Neural progenitor cell (in vitro differentiated cells): ENCODE measurements around the gene DPP7. TPM values are rescaled to one million over a fixed set of nuclear protein-coding genes. Genes with fewer than 3 reads are reported as not detected.
A peak's percentile ranks its signal among the peaks of the same experiment; 100 is the strongest.

ENCODE experiments used
- DNase-seq: peaks from one replicate; pipeline ENCODE4 v3.0.0-alpha.2; 2016; ENCODE audit warnings: low spot score
- H2AFZ ChIP-seq: fragments of 200-600 bp; sonication (generic); replicated peaks from 2 replicates; pipeline ENCODE4 v1.6.1; 2016; ENCODE audit warnings: antibody characterized with exemption
- H3F3A ChIP-seq: fragments of 200-600 bp; sonication (generic); 2 replicates; pipeline ENCODE4 v1.6.1; 2016; ENCODE audit warnings: antibody characterized with exemption, low read depth
- H3K27ac ChIP-seq: fragments of 200-600 bp; sonication (generic); 2 replicates; pipeline ENCODE4 v1.5.1; 2016; ENCODE audit warnings: mild to moderate bottlenecking
- H3K27me3 ChIP-seq: fragments of 200-600 bp; sonication (generic); 2 replicates; pipeline ENCODE4 v1.6.1; 2016; ENCODE audit warnings: mild to moderate bottlenecking, moderate library complexity
- H3K36me3 ChIP-seq: fragments of 200-600 bp; sonication (generic); 2 replicates; pipeline ENCODE4 v1.5.1; 2016
- H3K4me1 ChIP-seq: fragments of 200-600 bp; sonication (generic); 2 replicates; pipeline ENCODE4 v1.6.1; 2016; ENCODE audit warnings: mixed run types
- H3K4me2 ChIP-seq: fragments of 200-600 bp; sonication (generic); 2 replicates; pipeline ENCODE4 v1.6.1; 2016
- H3K4me3 ChIP-seq: fragments of 200-600 bp; sonication (generic); 2 replicates; pipeline ENCODE4 v1.5.1; 2016
- H3K79me2 ChIP-seq: fragments of 200-600 bp; sonication (generic); 2 replicates; pipeline ENCODE4 v1.6.1; 2016; ENCODE audit warnings: low read depth
- H3K9ac ChIP-seq: fragments of 200-600 bp; sonication (generic); 2 replicates; pipeline ENCODE4 v1.6.1; 2016
- H3K9me3 ChIP-seq: fragments of 200-600 bp; sonication (generic); 2 replicates; pipeline ENCODE4 v1.5.1; 2016; ENCODE audit warnings: low read depth
- H4K20me1 ChIP-seq: fragments of 200-600 bp; sonication (generic); 2 replicates; pipeline ENCODE4 v1.6.1; 2016; ENCODE audit warnings: low read depth
- H3K27ac Mint-ChIP-seq: 3 replicates; pipeline ENCODE4 v1.8.0; 2021; ENCODE audit warnings: mixed read lengths
- H3K27me3 Mint-ChIP-seq: 2 replicates; pipeline ENCODE4 v1.8.0; 2022; ENCODE audit warnings: low read depth, mild to moderate bottlenecking, inconsistent platforms, moderate library complexity, mixed read lengths; ENCODE audit not compliant: insufficient read depth
- H3K36me3 Mint-ChIP-seq: 3 replicates; pipeline ENCODE4 v1.8.0; 2021; ENCODE audit warnings: mixed read lengths
- H3K4me1 Mint-ChIP-seq: 3 replicates; pipeline ENCODE4 v1.8.0; 2021; ENCODE audit warnings: mixed read lengths
- H3K4me3 Mint-ChIP-seq: 3 replicates; pipeline ENCODE4 v1.8.0; 2021; ENCODE audit warnings: mild to moderate bottlenecking, moderate library complexity, mixed read lengths
- H3K9me3 Mint-ChIP-seq: 3 replicates; pipeline ENCODE4 v1.8.0; 2020; ENCODE audit warnings: mixed read lengths
- CTCF ChIP-seq: fragments of 200-600 bp; sonication (generic); IDR thresholded peaks from 2 replicates; pipeline ENCODE4 v1.5.1; 2017; ENCODE audit warnings: antibody characterized with exemption, mild to moderate bottlenecking
- EZH2 ChIP-seq: fragments of 200-600 bp; sonication (generic); IDR thresholded peaks from 2 replicates; pipeline ENCODE4 v1.6.1; 2017; ENCODE audit warnings: antibody characterized with exemption, mild to moderate bottlenecking, moderate library complexity
- EZH2phosphoT487 ChIP-seq: fragments of 200-600 bp; sonication (generic); IDR thresholded peaks from 2 replicates; pipeline ENCODE4 v1.6.1; 2017; ENCODE audit warnings: antibody characterized with exemption
- total RNA-seq: library from RNA; depleted of rRNA; stranded (reverse); fragments of >200 nt; gene quantifications from 2 replicates; pipeline ENCODE4 v1.2.3, GENCODE V29; 2015; ENCODE audit warnings: low replicate concordance

The DPP7 gene
- total RNA-seq, 1 donor from 2014 or later = 2.6 TPM

DNA sequence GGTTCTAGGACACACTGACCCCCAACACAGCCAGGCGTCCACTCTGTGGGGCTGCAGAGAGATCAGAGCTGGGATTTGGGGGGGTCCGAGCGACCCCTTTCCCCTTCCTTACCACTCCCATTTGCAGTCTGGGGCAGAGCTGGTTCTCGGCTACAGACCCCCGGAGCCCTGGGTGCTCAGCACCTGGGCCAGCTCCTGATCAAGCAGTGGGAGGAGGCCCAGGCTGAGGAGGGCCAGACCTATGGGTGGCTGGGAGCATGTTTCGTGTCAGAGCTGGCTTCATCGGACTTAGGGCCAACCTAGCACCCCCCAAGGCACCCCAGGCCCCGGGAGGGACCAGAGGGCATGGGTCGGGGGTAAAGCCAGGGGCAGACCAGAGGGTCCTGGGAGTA is 32.0 kb upstream of the DPP7 start:
- peak; percentile 39 for DNase-seq
- peaks cover under 1% of the 10 kb centered on the region for H4K20me1 ChIP-seq
- H3K27ac ChIP-seq = no peak overlapping the region
- H3K27ac Mint-ChIP-seq = no peak overlapping the region
- no peak overlapping the region for H3K9ac ChIP-seq
- no peak overlapping the region for H2AFZ ChIP-seq
- H3K4me1 Mint-ChIP-seq = no peaks in the 10 kb centered on the region
- H3K79me2 ChIP-seq = no peaks in the 10 kb centered on the region
- H3K9me3 ChIP-seq = no peaks in the 10 kb centered on the region
- no peak overlapping the region for H3K4me2 ChIP-seq
- no peak overlapping the region for H3K4me3 ChIP-seq
- H3K36me3 ChIP-seq = no peaks in the 10 kb centered on the region
- peaks cover 40% of the 10 kb centered on the region for H3K27me3 Mint-ChIP-seq
- H3K4me1 ChIP-seq = no peaks in the 10 kb centered on the region
- H3K36me3 Mint-ChIP-seq = no peaks in the 10 kb centered on the region
- no peak for TF ChIP-seq EZH2
- TF ChIP-seq EZH2phosphoT487 = no peak
- TF ChIP-seq CTCF = no peak
- no peak overlapping the region for H3K4me3 Mint-ChIP-seq
- peaks cover 3% of the 10 kb centered on the region for H3K9me3 Mint-ChIP-seq
- peaks cover 6% of the 10 kb centered on the region for H3F3A ChIP-seq
- H3K27me3 ChIP-seq = peaks cover 90% of the 10 kb centered on the region

DNA sequence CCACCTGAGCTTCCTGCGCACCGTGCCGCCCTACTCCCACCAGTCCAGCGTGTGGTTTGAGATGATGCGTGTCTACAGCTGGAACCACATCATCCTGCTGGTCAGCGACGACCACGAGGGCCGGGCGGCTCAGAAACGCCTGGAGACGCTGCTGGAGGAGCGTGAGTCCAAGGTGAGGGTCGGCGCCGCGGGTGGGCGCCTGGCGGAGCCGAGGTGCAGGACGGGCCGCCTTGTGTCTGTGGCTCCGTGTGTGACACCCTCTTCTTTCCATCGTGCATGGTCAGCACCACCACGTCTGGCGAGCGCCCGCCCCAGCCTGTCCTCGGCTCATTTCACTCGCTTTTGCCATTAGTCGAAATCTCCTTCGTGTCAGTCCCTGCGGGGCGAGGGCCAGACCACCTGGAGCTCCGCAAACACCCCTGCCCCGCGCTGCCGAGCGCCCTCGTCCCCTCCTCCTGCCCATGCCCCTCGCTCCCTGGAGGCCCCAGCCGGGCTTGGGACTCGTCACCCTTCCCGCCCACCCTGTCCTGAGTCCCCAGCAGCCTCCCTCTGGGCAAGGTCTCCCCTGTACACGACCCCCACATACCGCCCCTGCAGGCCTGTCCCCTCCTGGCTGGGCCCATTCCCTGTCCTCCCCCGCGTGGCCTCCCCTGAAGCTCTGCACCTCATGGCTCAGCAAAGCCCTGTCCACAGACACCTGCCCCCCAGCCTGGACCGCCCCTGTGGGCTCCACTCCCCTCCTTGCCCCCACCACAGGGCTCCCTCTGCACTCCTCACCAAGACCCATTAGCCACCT is 31.4 kb upstream of the DPP7 start:
- no peaks in the 10 kb centered on the region for H3K4me1 ChIP-seq
- H3K4me3 ChIP-seq = no peak overlapping the region
- no peaks in the 10 kb centered on the region for H3K36me3 Mint-ChIP-seq
- H3K4me3 Mint-ChIP-seq = no peak overlapping the region
- H3K36me3 ChIP-seq = no peaks in the 10 kb centered on the region
- peaks cover under 1% of the 10 kb centered on the region for H3F3A ChIP-seq
- H3K27ac Mint-ChIP-seq = no peak overlapping the region
- no peak overlapping the region for H3K9ac ChIP-seq
- no peaks in the 10 kb centered on the region for H3K9me3 Mint-ChIP-seq
- no peaks in the 10 kb centered on the region for H3K9me3 ChIP-seq
- no peak overlapping the region for H3K27ac ChIP-seq
- no peak for TF ChIP-seq EZH2phosphoT487
- no peak for TF ChIP-seq EZH2
- no peaks in the 10 kb centered on the region for H3K4me1 Mint-ChIP-seq
- H4K20me1 ChIP-seq = peaks cover 7% of the 10 kb centered on the region
- no peaks in the 10 kb centered on the region for H3K79me2 ChIP-seq
- no peak for DNase-seq
- H3K27me3 ChIP-seq = peaks cover 90% of the 10 kb centered on the region
- peaks cover 40% of the 10 kb centered on the region for H3K27me3 Mint-ChIP-seq
- H2AFZ ChIP-seq = no peak overlapping the region
- H3K4me2 ChIP-seq = no peak overlapping the region

DNA sequence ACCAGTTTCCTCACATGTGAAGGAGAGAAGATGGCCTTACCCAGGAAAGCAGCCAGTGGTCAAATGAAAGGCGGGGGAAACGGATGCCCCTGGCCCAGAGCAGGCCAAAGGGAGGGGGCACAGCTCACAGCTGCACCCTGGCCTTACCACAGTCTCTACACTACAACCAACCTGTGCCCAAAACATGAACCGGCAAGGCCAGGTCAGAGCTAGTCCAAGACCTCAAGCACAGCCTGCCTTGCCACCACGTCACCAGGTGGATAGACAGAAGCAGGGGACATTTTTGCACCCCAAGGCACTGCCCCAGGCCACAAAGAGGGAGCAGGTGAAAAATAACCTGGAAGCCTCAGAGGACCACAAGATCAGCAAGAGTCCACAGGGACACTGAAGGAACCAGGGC is 28.9 kb upstream of the DPP7 start:
- H3F3A ChIP-seq = peaks cover under 1% of the 10 kb centered on the region
- H3K4me1 Mint-ChIP-seq = peaks cover 2% of the 10 kb centered on the region
- no peak overlapping the region for H2AFZ ChIP-seq
- H3K9me3 Mint-ChIP-seq = no peaks in the 10 kb centered on the region
- H3K27me3 Mint-ChIP-seq = peaks cover 60% of the 10 kb centered on the region
- DNase-seq = no peak
- TF ChIP-seq EZH2 = no peak
- no peak for TF ChIP-seq CTCF
- TF ChIP-seq EZH2phosphoT487 = no peak
- H4K20me1 ChIP-seq = peaks cover 29% of the 10 kb centered on the region
- H3K36me3 Mint-ChIP-seq = no peaks in the 10 kb centered on the region
- no peaks in the 10 kb centered on the region for H3K9me3 ChIP-seq
- no peak overlapping the region for H3K4me3 ChIP-seq
- no peak overlapping the region for H3K4me3 Mint-ChIP-seq
- no peak overlapping the region for H3K27ac Mint-ChIP-seq
- H3K36me3 ChIP-seq = no peaks in the 10 kb centered on the region
- H3K4me2 ChIP-seq = no peak overlapping the region
- H3K79me2 ChIP-seq = no peaks in the 10 kb centered on the region
- no peaks in the 10 kb centered on the region for H3K4me1 ChIP-seq
- H3K9ac ChIP-seq = no peak overlapping the region
- H3K27me3 ChIP-seq = peaks cover 92% of the 10 kb centered on the region
- H3K27ac ChIP-seq = no peak overlapping the region
